ENCODE data around the gene MMEL1.

MMEL1 gene

GRCh38 chr1:2604156-2604843, 28.5 kb downstream of the MMEL1 start:
- no peak for DNase-seq

GRCh38 chr1:2603521-2604155, 29.2 kb downstream of the MMEL1 start:
- DNase-seq: no peak

GRCh38 chr1:2602866-2603520, 29.8 kb downstream of the MMEL1 start:
- no peak for DNase-seq

- no peak for DNase-seq
These were observed 30.4 kb downstream of the MMEL1 start for GRCh38 chr1:2602311-2602835.

DNA sequence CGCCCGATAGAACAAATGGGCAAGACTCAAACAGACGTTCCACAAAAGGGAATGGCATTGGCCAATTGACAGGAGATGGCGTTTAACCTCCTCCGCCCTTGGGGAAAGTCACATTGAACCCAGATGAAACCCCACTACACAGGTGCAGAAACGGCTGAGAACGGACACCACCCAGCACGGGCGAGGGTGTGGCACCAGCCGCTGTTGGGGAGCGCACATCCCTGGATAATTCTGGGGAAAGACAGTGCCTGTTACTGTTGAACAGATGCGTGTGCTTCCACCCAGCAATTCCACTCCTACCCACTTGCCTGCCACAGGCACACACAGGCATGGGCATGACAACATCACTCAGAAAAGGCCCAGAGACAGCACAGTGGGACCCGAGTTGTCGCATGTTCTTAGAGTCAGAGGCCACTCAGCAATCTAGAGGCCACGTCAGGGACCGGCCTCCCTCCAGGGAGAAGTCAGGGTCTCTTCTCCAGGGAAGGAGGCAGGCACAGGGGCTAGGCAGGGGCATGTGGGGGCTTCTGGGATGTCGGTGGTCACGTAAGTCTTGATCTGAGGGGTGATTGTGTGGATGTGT, 31.0 kb downstream of the MMEL1 start:
- DNase-seq: no peak

GRCh38 chr1:2598329-2598931, 34.4 kb downstream of the MMEL1 start:
- DNase-seq: no peak

- no peak for DNase-seq
These were observed 35.1 kb downstream of the MMEL1 start for GRCh38 chr1:2597441-2598328.

DNA sequence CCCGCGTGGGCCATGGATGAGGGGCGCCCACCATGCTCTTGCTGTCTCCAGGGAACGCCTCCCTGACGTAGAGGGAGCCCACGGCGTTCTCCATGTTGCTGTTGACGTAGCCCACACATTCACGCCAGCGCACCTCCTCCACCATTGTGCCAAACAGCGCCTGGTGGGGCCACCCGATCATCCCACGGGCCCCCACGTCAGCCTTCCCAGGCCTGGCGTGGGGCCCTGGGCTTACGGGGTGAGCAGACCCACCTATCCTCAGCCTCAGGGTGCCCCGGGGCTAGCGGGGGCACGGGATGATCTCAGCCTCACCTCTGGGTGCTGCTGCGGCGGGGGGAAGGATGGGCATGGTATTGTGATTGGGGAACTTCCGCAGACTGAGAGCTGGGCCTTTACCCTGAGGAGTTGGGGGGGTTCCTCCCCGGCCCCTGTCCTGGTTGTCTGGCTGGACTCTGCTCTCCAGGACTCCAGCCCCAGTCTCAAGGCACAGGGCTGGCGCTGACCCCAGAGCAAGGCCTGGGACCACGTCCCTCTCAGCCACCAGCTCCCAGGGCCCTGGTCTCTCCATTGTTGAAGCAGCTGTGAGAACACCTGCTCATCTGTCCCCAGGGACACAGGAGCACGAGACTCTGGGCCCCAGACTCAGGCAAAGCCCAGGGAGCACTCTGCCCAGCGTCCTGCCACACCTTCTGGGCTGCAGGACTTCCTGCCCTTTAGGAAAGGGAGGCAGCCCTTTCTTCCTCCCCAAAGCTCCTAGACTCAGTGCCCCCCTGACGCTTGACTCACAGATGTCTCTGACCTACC, 36.1 kb downstream of the MMEL1 start:
- no peak for DNase-seq

DNA sequence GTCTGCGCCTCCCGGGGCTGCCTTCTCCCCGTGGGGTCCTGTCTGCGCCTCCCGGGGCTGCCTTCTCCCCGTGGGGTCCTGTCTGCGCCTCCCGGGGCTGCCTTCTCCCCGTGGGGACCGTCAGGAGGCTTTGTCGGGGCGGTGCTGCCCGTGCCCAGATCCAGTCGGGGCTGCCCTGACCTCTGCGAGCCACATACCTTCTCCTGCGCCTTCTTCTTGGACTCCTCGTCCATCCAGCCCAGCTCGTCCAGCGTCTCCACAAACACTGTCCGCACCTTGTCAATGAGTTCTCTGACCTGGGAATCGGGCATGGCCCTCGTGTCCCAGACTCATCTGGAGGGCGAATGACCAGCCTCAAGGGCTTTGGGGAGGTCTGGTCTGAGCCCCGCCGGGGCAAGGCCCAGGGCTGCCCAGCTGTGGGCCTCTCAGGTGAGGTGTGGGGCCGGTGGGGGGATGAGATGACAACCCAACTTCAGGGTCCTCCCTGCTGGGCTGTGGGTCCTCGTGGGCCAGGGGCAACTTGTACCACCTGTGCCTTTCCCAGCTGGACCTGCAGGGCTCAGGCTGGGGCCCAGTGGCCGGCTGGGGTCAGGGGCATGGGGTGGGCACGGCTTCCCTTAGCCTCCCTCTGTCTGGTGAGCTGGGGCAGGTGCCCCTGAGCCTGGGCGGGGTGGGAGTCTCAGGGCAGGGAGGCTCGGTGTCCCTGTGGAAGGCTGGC, 36.8 kb downstream of the MMEL1 start:
- DNase-seq: no peak

DNA sequence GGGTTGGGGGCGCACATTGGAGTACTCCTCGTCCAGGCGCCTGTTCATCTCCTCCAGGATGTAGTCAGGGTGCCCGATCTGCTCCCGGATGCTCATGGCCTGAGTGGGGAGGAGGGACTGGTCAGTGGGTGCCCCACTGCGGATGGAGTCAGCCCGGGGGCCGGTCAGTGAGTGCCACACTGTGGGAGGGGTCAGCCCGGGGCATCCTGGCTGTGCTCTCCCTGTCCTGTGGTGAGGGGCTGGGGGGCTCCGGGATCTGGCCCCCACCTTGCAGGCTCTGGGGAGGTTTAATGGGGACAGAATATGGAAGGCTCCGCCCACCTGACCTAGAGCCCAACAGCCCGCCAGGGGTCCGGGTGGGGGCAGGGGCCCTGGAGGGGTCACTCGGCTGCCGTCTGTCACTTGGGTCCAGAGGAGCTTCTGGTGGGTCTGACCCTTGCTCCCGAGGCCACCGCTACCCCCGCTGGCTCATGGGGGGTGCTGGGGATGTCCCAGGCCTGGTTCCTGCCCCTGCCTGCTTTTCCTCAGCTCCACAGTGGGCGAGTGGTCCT, 37.5 kb downstream of the MMEL1 start:
- no peak for DNase-seq

DNA sequence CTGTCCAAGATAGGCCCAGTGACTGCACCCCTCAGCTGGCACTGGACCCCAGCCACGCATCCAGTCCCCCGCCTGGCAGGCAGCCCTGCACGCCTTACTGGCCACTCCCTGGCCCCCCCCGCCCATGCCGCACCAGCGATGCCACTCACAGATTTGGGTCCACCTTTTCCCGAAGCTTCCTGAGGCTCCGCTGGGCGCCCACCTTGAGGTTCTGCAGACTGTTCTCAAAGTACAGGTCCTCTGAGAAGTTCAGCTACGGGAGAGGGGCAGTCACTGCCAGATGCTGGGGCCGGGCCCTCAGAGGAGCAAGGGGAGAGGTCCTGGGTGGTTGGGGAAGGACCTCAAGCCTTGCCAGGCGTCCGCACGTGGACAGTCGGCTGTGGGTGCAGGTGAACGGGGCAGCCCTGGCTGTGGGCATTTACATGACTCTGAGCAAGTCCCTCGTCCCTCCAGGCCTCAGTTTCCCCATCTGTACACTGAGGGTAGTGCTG, 38.1 kb downstream of the MMEL1 start:
- DNase-seq: no peak

GRCh38 chr1:2594001-2594640, 38.7 kb downstream of the MMEL1 start:
- DNase-seq: peak; percentile 15

DNA sequence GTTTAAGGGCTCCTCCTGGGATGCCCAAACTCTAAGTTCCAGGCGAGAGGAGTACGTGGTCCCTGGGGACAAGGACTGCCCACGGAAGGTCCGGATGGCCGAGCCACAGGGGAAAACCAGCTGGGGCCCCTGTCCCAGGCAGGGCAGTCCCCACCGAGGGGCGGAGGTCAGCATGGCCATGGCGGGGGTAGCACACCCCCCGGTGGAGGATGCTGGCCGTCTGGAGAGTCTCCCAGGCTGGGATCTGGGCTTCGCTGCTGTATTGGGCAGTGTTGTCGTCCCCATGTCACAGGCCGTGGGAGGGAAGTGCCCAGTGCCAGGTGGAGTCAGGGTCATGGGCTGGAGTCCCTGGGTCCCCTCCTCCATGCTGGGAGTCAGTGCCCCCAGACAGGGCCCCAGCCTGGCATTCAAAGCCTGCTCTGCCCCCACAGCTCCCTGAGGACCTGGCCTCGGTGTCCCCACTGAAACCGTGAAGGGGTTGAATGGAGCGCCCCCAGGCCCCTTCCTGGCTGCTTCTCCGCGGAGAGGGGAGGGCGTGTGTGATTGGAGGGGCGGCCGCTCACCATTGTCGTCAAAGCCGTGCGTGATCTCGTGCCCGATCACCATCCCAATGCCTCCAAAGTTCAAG, 39.5 kb downstream of the MMEL1 start:
- no peak for DNase-seq

GRCh38 chr1:2592672-2593071, 40.1 kb downstream of the MMEL1 start:
- no peak for DNase-seq

GRCh38 chr1:2591581-2592261, 41.1 kb downstream of the MMEL1 start:
- DNase-seq: no peak

DNA sequence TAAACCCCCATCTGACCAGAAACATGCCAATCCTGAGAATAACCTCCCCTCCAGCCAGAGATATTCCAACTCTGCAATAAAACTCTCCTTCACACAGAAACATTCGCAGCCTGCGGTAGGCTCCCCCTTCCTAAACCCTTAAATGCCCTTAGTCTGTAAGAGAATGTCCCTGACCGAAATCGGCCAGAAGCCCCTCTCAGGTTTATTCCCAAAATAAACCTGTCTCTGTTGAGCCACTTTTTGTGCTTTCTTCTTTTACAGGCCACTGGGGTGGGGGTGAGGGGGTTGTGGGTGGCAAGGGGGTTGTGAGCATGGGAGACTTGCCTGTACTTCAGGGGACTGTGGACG, 41.6 kb downstream of the MMEL1 start:
- DNase-seq: no peak

- no peak for DNase-seq
These were observed 42.3 kb downstream of the MMEL1 start for GRCh38 chr1:2590233-2591141.

Data from NCI-H2029 (cell line).